Neutrophil (primary cell): Measurements from ENCODE around the gene NKIRAS1.

Source experiments
- H3K27ac ChIP-seq: fragments of 200-600 bp; sonication (generic); 2 replicates; pipeline ENCODE4 v1.5.1; 2016; ENCODE audit warnings: mild to moderate bottlenecking, moderate library complexity
- H3K27me3 ChIP-seq: fragments of 200-600 bp; sonication (generic); 2 replicates; pipeline ENCODE4 v1.6.0; 2016; ENCODE audit warnings: mild to moderate bottlenecking
- H3K36me3 ChIP-seq: fragments of 200-600 bp; sonication (generic); 2 replicates; pipeline ENCODE4 v1.5.1; 2017
- H3K4me1 ChIP-seq, 2 experiments: fragments of 200-600 bp in 1 of 2; sonication (generic) in 1 of 2; 1 replicate in 1 of 2; 2 replicates in 1 of 2; pipeline versions ENCODE4 v1.5.1 to v1.6.1; 2013 to 2016; ENCODE audit warnings: low read depth in 1 of 2, low read length in 1 of 2, mild to moderate bottlenecking in 1 of 2, moderate library complexity in 1 of 2; ENCODE audit not compliant: control insufficient read depth in 1 of 2, insufficient read depth in 1 of 2
- H3K4me3 ChIP-seq, 2 experiments: fragments of 200-600 bp in 1 of 2; sonication (generic) in 1 of 2; 1 replicate in 1 of 2; 2 replicates in 1 of 2; pipeline ENCODE4 v1.5.1; 2013 to 2016; ENCODE audit warnings: low read depth in 1 of 2, low read length in 1 of 2, mild to moderate bottlenecking in 1 of 2, moderate library complexity in 1 of 2
- H3K9me3 ChIP-seq: fragments of 200-600 bp; sonication (generic); 2 replicates; pipeline ENCODE4 v1.5.1; 2016
- CTCF ChIP-seq: fragments of 200-600 bp; sonication (generic); IDR thresholded peaks from 2 replicates; pipeline ENCODE4 v1.5.1; 2016; ENCODE audit warnings: antibody characterized with exemption

NKIRAS1 gene

GRCh38 chr3:23940775-23941174, 24.0 kb upstream of the NKIRAS1 start:
- Histone ChIP-seq H3K4me1 (peaks cover 0 to 5% of the 10 kb centered on the region in 2 experiments), H3K27me3 (peaks cover 30% of the 10 kb centered on the region), H3K9me3 (no peaks in the 10 kb centered on the region), H3K27ac (no peak overlapping the region), H3K36me3 (no peaks in the 10 kb centered on the region), H3K4me3 (no peak overlapping the region)
- TF ChIP-seq CTCF, result no peak

GRCh38 chr3:23938688-23939087, 21.9 kb upstream of the NKIRAS1 start:
- no peak for TF ChIP-seq CTCF
- H3K27ac ChIP-seq, result no peak overlapping the region
- H3K27me3 ChIP-seq, result peaks cover 15% of the 10 kb centered on the region
- no peaks in the 10 kb centered on the region for H3K4me1 ChIP-seq
- H3K9me3 ChIP-seq, result no peaks in the 10 kb centered on the region
- H3K36me3 ChIP-seq, result no peaks in the 10 kb centered on the region
- no peak overlapping the region for H3K4me3 ChIP-seq

- no peaks in the 10 kb centered on the region for H3K4me1 ChIP-seq
- H3K27me3 ChIP-seq, result peaks cover 4% of the 10 kb centered on the region
- no peak for TF ChIP-seq CTCF
- no peak overlapping the region for H3K27ac ChIP-seq
- no peaks in the 10 kb centered on the region for H3K36me3 ChIP-seq
- no peaks in the 10 kb centered on the region for H3K9me3 ChIP-seq
- no peak overlapping the region for H3K4me3 ChIP-seq
Observed at GRCh38 chr3:23937296-23937695, 20.5 kb upstream of the NKIRAS1 start.

DNA sequence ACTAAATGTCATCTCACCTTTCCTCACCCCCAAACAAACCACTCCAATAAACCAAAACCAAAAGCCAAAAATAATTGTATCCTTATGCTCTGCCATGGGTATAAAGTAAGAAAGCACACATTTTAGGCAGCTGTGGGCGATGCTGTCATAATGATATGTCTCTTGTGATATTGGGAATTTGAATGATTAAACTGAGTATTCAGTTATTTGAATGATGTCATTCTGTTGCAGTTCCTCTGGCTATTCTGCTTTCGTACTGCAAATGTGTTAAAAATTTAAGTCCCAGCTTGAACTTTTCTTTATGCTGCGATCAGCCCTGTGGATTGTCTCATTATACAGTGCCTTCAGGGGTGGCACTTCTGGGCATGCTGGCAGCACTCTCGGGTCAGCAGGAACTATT, 17.5 kb upstream of the NKIRAS1 start:
- H3K4me1 ChIP-seq, result no peaks in the 10 kb centered on the region
- H3K4me3 ChIP-seq, result no peak overlapping the region
- no peak overlapping the region for H3K27ac ChIP-seq
- no peaks in the 10 kb centered on the region for H3K9me3 ChIP-seq
- no peaks in the 10 kb centered on the region for H3K27me3 ChIP-seq
- H3K36me3 ChIP-seq, result no peaks in the 10 kb centered on the region
- TF ChIP-seq CTCF, result no peak

DNA sequence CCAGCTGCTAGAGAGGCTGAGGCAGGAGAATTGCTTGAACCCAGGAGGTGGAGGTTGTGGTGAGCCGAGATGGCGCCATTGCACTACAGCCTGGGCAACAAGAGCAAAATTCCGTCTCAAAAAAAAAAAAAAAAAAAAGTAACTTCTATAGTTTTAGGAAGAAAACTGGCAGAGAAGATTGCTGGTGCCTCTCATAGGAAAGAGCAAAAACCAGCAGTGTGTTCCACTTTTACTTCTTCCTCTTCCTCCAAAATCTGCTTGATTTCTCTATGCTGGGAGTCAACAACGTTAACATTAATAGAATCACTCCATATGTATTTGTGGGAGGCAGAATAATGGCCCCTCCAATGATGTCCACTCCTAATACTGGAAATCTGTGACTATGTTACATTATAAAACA, 15.8 kb upstream of the NKIRAS1 start:
- Histone ChIP-seq H3K4me1 (no peaks in the 10 kb centered on the region), H3K36me3 (no peaks in the 10 kb centered on the region), H3K4me3 (no peak overlapping the region), H3K27ac (no peak overlapping the region), H3K9me3 (no peaks in the 10 kb centered on the region), H3K27me3 (no peaks in the 10 kb centered on the region)
- no peak for TF ChIP-seq CTCF

- Histone ChIP-seq H3K4me3 (no peak overlapping the region), H3K36me3 (no peaks in the 10 kb centered on the region), H3K27me3 (no peaks in the 10 kb centered on the region), H3K9me3 (no peaks in the 10 kb centered on the region), H3K27ac (no peak overlapping the region), H3K4me1 (no peaks in the 10 kb centered on the region)
- TF ChIP-seq CTCF, result no peak
Observed at GRCh38 chr3:23931597-23931996, 14.8 kb upstream of the NKIRAS1 start.
